PC-3 (cell line): Measurements from ENCODE around the gene COPS8. TPM values are rescaled to one million over a fixed set of nuclear protein-coding genes. Genes with fewer than 3 reads are reported as not detected.

Experiments
- ATAC-seq: fragments of 200-7000 bp; cut with Tn5 transposase; 2 replicates; pipeline ENCODE4 v1.9.1; 2020; ENCODE audit warnings: mild to moderate bottlenecking, moderate library complexity
- BruUV-seq: library from RNA; stranded (reverse); fragments of 400-500 nt; replicated peaks from 2 replicates; lab custom pipeline; 2021; lab: Mats Ljungman, UMichigan
- CTCF ChIA-PET: fragments of 300-600 bp; sonication (Branson Sonifier 250); formaldehyde crosslinking; loops from one replicate; lab custom pipeline; 2022; ENCODE audit warnings: antibody characterized with exemption; lab: Charles Lee
- POLR2A ChIA-PET: fragments of 300-600 bp; sonication (Branson Sonifier 250); formaldehyde crosslinking; loops from one replicate; lab custom pipeline; 2022; ENCODE audit warnings: antibody characterized with exemption; ENCODE audit not compliant: unreplicated experiment; lab: Charles Lee
- DNase-seq: peaks from one replicate; pipeline ENCODE4 v3.0.0-alpha.2; 2015
- H2AFZ ChIP-seq: fragments of 300-600 bp; sonication (generic); 2 replicates; pipeline ENCODE4 v1.6.0; 2016; ENCODE audit warnings: antibody characterized with exemption, low read length
- H3F3A ChIP-seq: fragments of 300-600 bp; sonication (generic); one replicate; pipeline ENCODE4 v1.6.0; 2017; ENCODE audit warnings: antibody characterized with exemption, low read length, control low read depth, mild to moderate bottlenecking; ENCODE audit not compliant: unreplicated experiment
- H3K27ac ChIP-seq: fragments of 300-600 bp; sonication (generic); 2 replicates; pipeline ENCODE4 v1.5.1; 2016; ENCODE audit warnings: mild to moderate bottlenecking, low read length
- H3K27me3 ChIP-seq: fragments of 300-600 bp; sonication (generic); 2 replicates; pipeline ENCODE4 v1.6.1; 2016; ENCODE audit warnings: low read length, mixed read lengths
- H3K36me3 ChIP-seq: fragments of 300-600 bp; sonication (generic); 2 replicates; pipeline ENCODE4 v1.6.1; 2016; ENCODE audit warnings: low read depth, mixed run types, low read length, mixed read lengths
- H3K4me1 ChIP-seq: fragments of 300-600 bp; sonication (generic); 2 replicates; pipeline ENCODE4 v1.5.1; 2016; ENCODE audit warnings: low read length; ENCODE audit not compliant: insufficient read depth
- H3K4me2 ChIP-seq: fragments of 300-600 bp; sonication (generic); 2 replicates; pipeline ENCODE4 v1.6.0; 2016; ENCODE audit warnings: low read length
- H3K4me3 ChIP-seq: fragments of 300-600 bp; sonication (generic); 2 replicates; pipeline ENCODE4 v1.5.1; 2016; ENCODE audit warnings: mild to moderate bottlenecking, low read length, mixed read lengths
- H3K79me2 ChIP-seq: fragments of 300-600 bp; sonication (generic); 2 replicates; pipeline ENCODE4 v1.6.1; 2017; ENCODE audit warnings: low read length, mixed read lengths
- H3K9ac ChIP-seq: fragments of 300-600 bp; sonication (generic); 2 replicates; pipeline ENCODE4 v1.6.0; 2016; ENCODE audit warnings: mild to moderate bottlenecking, low read length
- H3K9me2 ChIP-seq: fragments of 300-600 bp; sonication (generic); replicated peaks from 2 replicates; pipeline ENCODE4 v1.6.1; 2016; ENCODE audit warnings: mixed run types, low read length, mixed read lengths
- H3K9me3 ChIP-seq: fragments of 300-600 bp; sonication (generic); 2 replicates; pipeline ENCODE4 v1.6.1; 2016; ENCODE audit warnings: low read length, mixed read lengths
- H4K20me1 ChIP-seq: fragments of 300-600 bp; sonication (generic); 2 replicates; pipeline ENCODE4 v1.6.1; 2016; ENCODE audit warnings: low read length, mixed read lengths
- EZH2 ChIP-seq: fragments of 300-600 bp; sonication (generic); IDR thresholded peaks from one replicate; pipeline ENCODE4 v1.6.1; 2017; ENCODE audit warnings: antibody characterized with exemption, mild to moderate bottlenecking, low read length; ENCODE audit not compliant: unreplicated experiment
- EZH2phosphoT487 ChIP-seq: fragments of 300-600 bp; sonication (generic); IDR thresholded peaks from 2 replicates; pipeline ENCODE4 v1.6.1; 2018; ENCODE audit warnings: mild to moderate bottlenecking, antibody characterized with exemption, low read length, borderline replicate concordance
- intact Hi-C: fragments of 100-400 bp; cut with micrococcal nuclease; formaldehyde crosslinking; loops from 2 replicates; pipeline ENCODE4 v1.9.0; 2023
- total RNA-seq: library from RNA; depleted of rRNA; stranded (reverse); fragments of >200 nt; gene quantifications from 2 replicates; pipeline ENCODE4 v1.2.3, GENCODE V29; 2014
- TF ChIP-seq, protein P1 (sequence below): fragments of 300-600 bp; sonication (generic); conservative IDR thresholded peaks from 2 replicates; pipeline ENCODE4 v1.5.1; 2017; ENCODE audit warnings: antibody characterized with exemption, low read depth, mild to moderate bottlenecking, low read length

COPS8 gene
- total RNA-seq, 1 experiment from 2014 or later = 109 TPM

DNA sequence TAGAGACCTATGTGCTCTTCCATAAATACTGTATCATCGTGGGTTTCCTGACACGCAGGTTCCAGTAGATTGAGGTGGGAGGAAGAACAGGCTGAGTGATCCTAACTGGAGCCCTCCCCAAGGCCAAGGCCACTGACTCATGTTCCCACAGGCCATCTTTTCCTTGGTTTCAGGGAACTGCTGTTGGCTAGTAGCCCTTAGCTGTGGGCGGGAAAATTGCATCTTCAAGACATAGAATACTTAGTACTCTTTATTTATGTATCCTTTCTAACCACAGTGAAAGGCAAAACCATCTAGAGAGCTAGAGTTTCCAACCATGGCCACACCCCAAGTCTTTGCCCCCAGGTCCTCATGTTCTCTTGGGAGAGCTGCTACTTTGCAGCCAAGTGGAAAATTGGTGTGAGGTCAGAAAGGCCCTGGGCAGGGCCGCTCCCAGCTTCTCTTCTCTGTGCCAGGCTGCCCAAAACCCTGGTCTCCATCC is 55.9 kb downstream of the COPS8 start:
- TF ChIP-seq EZH2phosphoT487 (no peak), EZH2 (no peak)
- TF ChIP-seq, protein P1, sequence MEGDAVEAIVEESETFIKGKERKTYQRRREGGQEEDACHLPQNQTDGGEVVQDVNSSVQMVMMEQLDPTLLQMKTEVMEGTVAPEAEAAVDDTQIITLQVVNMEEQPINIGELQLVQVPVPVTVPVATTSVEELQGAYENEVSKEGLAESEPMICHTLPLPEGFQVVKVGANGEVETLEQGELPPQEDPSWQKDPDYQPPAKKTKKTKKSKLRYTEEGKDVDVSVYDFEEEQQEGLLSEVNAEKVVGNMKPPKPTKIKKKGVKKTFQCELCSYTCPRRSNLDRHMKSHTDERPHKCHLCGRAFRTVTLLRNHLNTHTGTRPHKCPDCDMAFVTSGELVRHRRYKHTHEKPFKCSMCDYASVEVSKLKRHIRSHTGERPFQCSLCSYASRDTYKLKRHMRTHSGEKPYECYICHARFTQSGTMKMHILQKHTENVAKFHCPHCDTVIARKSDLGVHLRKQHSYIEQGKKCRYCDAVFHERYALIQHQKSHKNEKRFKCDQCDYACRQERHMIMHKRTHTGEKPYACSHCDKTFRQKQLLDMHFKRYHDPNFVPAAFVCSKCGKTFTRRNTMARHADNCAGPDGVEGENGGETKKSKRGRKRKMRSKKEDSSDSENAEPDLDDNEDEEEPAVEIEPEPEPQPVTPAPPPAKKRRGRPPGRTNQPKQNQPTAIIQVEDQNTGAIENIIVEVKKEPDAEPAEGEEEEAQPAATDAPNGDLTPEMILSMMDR = no peak
- ATAC-seq (peak; percentile 15; the same call in 1 of the 2 replicates), DNase-seq (peak; percentile 52)
- no peaks in the 10 kb centered on the region for H3K9me2 ChIP-seq
- H3K27me3 ChIP-seq = no peaks in the 10 kb centered on the region
- H2AFZ ChIP-seq = no peak overlapping the region
- intact Hi-C loops = no loop called here
- H3K27ac ChIP-seq = peak overlapping the region; percentile 77
- no peak overlapping the region for H3K4me3 ChIP-seq
- no TSS peak for BruUV-seq
- H3K9ac ChIP-seq = no peak overlapping the region; the same call in 1 of the 2 replicates
- H3K36me3 ChIP-seq = peaks cover 5% of the 10 kb centered on the region; the same call in 1 of the 2 replicates
- H3F3A ChIP-seq = no peaks in the 10 kb centered on the region
- no peaks in the 10 kb centered on the region for H4K20me1 ChIP-seq
- ChIA-PET POLR2A (no interaction called here), CTCF (no interaction called here)
- 0 out of 2 replicates have a peak, but pooled peaks cover 2% of the 10 kb centered on the region for H3K9me3 ChIP-seq
- no peak overlapping the region for H3K4me2 ChIP-seq
- H3K79me2 ChIP-seq = no peaks in the 10 kb centered on the region
- H3K4me1 ChIP-seq = 0 out of 2 replicates have a peak, but pooled peaks cover 5% of the 10 kb centered on the region

DNA sequence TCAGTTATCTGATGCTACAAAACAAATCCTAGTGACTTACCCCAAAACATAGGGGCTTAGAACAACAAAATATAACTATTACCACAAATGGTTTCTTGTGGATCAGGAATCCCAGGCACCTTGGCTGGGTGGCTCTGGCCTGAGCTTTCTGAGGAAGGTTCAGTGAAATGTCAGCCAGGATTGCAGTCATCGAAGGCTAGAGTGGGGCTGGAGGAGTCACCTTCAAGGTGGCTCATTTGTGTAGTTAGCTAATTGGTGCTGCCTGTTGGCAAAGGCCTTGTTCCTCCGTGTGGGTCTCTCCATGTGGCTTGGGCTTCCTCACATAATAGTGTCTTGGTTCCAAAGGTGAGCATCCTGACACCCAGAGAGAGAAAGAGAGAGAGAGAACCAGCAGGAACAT is 57.4 kb downstream of the COPS8 start:
- no peaks in the 10 kb centered on the region for H3K27me3 ChIP-seq
- DNase-seq (no peak), ATAC-seq (no peak)
- peaks cover 16% of the 10 kb centered on the region for H3K9me3 ChIP-seq
- H3K9me2 ChIP-seq = no peaks in the 10 kb centered on the region
- intact Hi-C loops = no loop called here
- no peaks in the 10 kb centered on the region for H4K20me1 ChIP-seq
- no peak overlapping the region for H2AFZ ChIP-seq
- H3K27ac ChIP-seq = 0 out of 2 replicates have a peak overlapping the region, but pooled peaks have one; percentile 4
- TF ChIP-seq, protein P1 = no peak
- no peak for TF ChIP-seq EZH2phosphoT487
- TF ChIP-seq EZH2 = no peak
- no peak overlapping the region for H3K4me3 ChIP-seq
- peaks cover 10% of the 10 kb centered on the region; the same call in 1 of the 2 replicates for H3K36me3 ChIP-seq
- no peaks in the 10 kb centered on the region for H3F3A ChIP-seq
- no peak overlapping the region for H3K9ac ChIP-seq
- H3K4me2 ChIP-seq = no peak overlapping the region
- H3K4me1 ChIP-seq = 0 out of 2 replicates have a peak, but pooled peaks cover 5% of the 10 kb centered on the region
- H3K79me2 ChIP-seq = no peaks in the 10 kb centered on the region
- ChIA-PET CTCF (no interaction called here), POLR2A (no interaction called here)
- no TSS peak for BruUV-seq
